Stimulated activated CD8-positive, alpha-beta memory T cell treated with anti-CD3 and anti-CD28 coated beads, Interleukin-2, amount 100 ng/mL, for 48 hours (primary cell): ENCODE measurements around the gene DCST1.
A peak's percentile ranks its signal among the peaks of the same experiment; 100 is the strongest.
"Not testable (repeated sequence)": the region's sequence is repeated elsewhere in the genome, so short reads cannot be mapped to it uniquely, and the experiment has no call there.

Experiments used
- DNase-seq, 2 donors: peaks; one replicate each; pipeline ENCODE4 v3.0.0-alpha.2; 2020; ENCODE audit warnings: low read depth in 2 of 2

DCST1 gene

DNA sequence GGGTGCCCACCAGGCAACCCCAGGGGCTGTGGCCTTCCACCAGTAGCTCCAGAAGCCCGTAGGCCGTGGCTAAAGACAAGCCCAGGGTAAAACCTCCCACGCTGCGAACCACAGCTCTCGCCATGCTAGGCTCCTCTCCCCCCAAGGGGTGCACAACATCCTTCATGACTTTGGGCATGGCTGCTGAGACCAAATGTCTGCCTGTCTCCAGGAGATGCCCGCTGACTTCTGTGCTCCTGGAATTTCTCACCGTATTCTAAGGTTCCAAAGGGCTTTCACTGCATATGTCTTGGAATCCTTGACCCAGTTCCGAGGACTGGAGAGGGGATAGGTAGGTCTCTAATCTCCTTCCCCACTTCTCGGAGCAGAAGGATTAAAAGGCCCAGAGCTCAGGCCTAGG, at the start of gene DCST1, which contains the start of gene DCST2:
TSS of gene DCST1 (plus strand) at position 301 of the 400 bp plus-strand sequence. CDS start 213 bp downstream, outside the sequence.
TSS of gene DCST2 (minus strand) at position 258 of the 400 bp plus-strand sequence. CDS start at position 178, 80 bp downstream.
- DNase-seq, result no peak

DNA sequence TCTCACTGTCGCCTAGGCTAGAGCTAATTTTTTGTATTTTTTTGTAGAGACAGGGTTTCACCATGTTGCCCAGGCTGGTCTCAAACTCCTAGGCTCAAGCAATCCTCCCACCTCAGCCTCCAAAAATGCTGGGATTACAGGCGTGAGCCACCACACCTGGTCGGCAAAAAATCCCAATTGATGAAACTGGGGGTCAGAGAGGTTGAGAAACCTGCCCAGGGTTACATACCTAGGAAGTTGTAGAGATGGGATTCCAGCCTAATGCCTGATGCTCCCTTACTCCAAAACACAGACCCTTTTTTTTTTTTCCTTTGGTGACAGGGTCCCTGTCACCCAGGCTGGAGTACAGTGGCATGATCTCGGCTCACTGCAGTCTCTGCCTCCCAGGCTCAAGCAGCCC, 46.9 kb upstream of the DCST1 start:
- DNase-seq, result not testable (repeated sequence)

DNA sequence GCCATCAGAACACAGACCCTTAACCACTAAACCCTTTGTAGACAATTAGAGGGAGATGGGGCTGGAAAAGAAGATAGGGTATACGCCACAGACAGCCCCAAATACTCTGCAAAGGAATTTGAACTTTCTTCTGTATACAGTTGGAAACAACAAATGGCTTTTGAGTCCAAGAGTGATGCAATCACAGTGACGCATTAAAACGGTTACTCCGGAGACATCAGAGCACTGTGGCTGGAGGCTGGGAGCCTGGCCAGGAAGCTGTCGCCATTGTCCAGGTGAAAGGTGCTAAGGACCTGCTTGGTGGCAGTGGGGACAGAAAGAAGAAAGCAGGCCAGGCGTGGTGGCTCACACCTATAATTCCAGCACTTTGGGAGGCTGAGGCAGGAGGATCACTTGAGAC, 46.3 kb upstream of the DCST1 start:
- no peak for DNase-seq

DNA sequence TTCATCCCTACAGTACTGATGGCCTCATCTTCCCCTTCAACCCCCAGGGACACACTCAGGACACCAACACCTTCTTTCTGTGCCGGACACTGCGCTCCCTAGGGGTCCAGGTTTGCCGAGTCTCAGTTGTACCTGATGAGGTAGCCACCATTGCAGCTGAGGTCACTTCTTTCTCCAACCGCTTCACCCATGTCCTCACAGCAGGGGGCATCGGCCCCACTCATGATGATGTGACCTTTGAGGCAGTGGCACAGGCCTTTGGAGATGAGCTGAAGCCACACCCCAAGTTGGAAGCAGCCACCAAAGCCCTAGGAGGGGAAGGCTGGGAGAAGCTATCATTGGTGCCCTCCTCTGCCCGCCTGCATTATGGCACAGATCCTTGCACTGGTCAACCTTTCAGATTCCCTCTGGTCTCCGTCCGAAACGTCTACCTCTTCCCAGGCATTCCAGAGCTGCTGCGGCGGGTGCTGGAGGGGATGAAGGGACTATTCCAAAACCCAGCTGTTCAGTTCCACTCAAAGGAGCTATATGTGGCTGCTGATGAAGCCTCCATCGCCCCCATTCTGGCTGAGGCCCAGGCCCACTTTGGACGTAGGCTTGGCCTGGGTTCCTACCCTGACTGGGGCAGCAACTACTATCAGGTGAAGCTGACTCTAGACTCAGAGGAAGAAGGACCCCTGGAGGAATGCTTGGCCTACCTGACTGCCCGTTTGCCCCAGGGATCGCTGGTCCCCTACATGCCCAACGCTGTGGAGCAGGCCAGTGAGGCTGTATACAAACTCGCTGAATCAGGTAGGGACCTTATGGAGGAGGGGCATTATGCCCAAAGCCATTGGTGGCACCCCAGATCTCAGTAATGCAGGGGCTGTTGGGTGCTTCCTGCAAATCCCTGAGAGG, 45.3 kb upstream of the DCST1 start:
- no peak for DNase-seq

GRCh38 chr1:154989195-154989860, 44.3 kb upstream of the DCST1 start:
- DNase-seq, result no peak

DNA sequence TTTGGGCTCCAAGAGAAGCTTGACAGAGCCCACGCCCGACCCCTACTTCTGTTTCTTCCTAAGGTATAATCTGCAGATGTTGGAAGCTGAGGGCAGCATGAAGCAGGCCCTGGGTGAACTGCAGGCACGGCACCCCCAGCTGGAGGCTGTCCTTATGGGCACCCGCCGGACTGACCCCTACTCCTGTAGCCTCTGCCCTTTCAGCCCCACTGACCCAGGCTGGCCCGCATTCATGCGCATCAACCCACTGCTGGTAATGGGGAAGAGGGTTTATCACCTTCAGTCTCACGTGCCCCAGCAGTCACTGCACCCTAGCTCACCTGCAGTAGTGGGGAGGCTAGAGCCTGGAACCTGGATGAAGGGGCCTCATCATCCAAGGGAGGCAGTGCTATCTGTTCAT, 43.3 kb upstream of the DCST1 start:
- DNase-seq, result no peak

- DNase-seq, result no peak
These were observed 40.7 kb upstream of the DCST1 start for GRCh38 chr1:154992721-154993571.

DNA sequence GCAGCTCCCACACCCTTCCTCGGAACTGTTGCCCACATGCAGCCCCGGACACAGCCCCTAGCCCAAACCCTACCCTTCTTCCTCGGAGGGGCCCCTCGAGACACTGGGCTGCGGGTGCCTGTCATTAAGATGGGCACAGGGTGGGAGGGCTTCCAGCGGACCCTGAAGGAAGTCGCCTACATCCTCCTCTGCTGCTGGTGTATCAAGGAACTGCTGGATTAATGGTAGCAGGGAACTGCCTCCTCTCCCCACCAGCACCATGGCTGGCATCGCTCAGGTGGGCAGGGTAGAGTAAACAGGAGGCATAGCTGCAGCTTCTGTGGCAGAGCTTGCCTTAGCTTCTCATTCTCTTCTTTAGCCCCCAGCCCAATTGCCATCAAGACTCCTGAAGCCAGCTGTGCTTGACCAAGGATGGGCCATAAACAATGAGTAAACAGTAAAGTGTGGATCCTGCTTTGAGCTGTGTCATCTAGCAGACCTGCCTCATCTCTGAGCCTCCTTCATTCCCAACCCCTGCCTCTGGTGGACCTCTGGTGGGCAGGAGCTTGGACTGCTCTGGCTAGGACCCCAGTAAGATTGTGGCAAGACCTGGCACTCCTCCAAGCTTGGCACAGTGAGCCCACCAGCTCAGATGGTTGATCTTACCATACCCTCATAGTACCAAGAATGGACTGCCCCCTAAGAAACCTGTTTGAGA, 39.9 kb upstream of the DCST1 start, which contains the start of gene LENEP:
TSS of gene LENEP (plus strand) at position 15 of the 697 bp plus-strand sequence. CDS start at position 37, 22 bp downstream.
- DNase-seq, result no peak

DNA sequence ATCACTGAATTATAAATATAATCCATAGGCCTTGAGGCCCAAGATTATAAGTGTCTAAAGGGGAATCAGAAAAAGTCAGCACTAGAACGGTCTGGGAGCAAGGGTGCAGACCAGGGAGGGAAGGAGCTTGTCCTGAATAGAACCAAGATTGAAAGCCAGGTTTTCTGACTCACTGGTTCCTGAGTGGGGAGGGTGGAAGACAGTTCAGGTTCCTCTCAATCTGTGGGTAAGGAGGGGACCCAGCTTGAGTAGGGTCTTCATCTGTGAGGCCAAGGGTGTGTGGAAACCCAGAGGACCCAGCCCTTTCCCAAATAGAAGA, 39.4 kb upstream of the DCST1 start:
- DNase-seq, result no peak

GRCh38 chr1:154994591-154994990, 39.0 kb upstream of the DCST1 start:
- DNase-seq, result no peak

- DNase-seq, result not testable (repeated sequence)
These were observed 38.2 kb upstream of the DCST1 start for GRCh38 chr1:154995301-154995983.

DNA sequence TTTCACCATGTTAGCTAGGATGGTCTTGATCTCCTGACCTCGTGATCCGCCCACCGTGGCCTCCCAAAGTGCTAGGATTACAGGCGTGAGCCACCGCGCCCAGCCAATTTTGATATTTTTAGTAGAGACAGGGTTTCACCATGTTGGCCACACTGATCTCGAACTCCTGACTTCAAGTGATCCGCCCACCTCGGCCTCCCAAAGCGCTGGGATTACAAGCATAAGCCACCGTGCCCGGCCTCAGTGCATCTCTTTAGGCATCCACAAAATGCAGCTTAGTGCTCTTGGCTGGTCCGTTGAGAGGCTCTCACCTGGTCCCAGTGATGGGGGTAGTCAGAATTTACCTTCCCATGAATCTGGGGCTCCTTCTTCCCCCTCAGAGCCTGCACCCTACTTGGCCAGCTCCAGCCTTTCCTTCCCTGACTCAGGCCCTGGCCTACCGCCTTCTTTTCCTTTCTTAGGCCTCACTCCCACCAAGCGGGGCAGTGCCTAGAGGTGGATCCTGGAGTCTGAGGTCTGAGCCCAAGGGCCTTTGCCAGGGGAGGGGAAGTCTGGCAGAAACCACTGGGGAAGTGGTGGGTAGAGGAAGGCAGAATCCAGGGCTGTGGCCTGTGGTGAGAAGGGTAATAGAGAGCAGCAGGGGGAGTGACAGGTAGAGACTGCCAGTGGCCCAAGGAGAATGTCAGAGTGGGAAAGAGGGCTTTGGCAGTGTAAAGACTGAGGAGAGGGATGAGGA, 36.5 kb upstream of the DCST1 start:
- no peak for DNase-seq

DNA sequence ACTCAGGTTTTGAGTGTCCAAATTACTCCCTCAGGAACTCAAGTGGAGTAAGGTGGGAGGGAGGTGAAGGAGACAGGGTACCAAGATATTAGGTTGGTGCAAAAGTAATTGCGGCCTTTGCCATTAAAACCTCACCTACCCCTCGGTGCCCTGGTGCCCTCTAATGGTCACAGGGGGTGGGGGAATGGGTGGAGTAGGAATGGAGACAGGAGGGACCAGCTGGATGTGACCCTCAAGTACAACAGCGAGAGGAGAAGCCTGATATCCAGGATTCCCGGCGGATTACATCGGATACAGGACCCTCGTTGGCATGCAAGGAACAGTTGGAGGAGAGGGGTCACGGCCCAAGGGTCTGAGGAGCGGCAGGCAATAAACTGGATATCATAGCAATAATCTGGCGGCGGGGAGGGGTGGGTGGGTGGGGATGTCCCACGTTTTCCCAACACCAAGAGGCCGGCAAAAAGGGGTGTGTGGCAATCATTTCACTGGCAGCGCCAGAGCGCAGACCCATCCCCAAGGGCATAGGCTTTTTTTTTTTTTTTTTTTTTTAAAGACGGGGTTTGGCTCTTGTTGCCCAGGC, 35.3 kb upstream of the DCST1 start:
- no peak for DNase-seq

DNA sequence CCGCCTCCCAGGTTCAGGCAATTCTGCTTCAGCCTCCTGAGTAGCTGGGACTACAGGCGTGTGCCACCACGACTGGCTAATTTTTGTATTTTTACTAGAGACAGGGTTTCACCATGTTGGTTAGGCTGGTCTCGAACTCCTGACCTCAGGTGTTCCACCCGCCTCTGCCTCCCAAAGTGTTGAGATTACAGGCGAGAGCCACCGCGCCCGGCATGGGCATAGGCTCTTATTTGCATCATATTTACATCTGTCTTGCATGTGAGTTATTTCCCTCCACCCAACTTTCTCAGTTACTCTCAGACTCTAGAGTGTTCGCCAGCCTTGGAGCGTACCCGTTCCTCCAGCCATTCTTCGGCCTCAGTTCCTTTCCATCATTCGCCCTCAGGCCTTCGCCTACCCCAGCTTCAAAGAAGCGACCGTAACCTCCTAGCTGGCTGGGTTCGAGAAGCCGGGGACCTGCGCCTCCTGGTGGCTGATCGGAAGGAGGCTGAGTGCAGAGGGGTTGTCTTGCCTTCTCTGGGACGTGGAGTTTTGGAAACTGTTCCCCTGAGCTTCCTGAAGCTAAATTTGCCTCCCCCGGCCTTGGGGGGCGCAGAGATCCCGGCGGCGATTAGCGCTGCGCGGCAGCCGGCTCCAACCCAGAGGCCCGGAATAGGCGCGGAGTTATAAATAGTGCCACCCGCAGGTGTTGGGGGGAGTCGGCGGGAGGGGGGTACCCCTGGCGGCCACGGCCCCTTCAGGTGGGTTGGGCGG, 34.6 kb upstream of the DCST1 start:
- DNase-seq, result peak; percentile 72 to 81

DNA sequence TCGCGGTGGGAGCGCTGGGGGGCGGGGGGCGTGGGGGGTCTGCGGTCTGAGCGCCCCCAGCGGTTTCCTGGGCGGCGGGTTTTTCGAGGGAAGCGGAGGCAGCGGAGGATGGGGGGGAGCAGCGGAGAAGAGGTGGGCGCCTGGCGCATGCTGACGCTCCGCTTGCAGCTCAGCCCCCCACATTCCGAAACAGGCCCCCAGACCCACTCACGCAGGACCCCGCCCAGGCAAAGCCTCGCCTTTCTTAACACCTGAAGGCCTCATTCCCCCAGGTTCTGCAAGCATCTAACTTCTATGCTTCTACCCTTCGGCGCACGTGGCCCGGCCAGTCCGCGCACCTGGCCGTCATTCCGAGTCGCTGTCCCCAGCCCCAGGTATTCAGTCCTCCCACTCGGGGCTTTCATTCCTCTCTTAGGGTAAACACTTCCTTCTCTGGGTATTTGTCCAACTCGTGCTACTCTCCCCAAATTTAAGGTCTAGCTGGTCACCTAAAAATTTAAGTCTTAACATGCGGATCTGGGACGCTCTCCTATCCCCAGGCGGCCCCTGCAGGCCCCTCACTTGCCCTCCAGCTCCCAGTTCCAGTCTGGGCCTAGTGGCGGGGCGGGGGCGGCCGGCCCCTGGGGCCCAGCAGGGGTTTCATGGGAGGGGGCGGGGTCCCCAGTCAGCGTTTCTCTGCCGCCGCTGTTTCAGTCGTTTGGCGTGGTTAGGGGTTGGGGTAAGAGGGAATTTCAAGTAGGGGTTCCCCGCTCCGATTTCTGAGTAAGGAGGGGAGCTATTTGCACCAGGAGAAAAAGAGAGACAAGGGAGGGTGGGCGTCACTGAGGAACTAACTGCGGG, 33.8 kb upstream of the DCST1 start:
- peak; percentile 54 to 72 for DNase-seq

GRCh38 chr1:155000411-155000725, 33.3 kb upstream of the DCST1 start:
- no peak for DNase-seq

DNA sequence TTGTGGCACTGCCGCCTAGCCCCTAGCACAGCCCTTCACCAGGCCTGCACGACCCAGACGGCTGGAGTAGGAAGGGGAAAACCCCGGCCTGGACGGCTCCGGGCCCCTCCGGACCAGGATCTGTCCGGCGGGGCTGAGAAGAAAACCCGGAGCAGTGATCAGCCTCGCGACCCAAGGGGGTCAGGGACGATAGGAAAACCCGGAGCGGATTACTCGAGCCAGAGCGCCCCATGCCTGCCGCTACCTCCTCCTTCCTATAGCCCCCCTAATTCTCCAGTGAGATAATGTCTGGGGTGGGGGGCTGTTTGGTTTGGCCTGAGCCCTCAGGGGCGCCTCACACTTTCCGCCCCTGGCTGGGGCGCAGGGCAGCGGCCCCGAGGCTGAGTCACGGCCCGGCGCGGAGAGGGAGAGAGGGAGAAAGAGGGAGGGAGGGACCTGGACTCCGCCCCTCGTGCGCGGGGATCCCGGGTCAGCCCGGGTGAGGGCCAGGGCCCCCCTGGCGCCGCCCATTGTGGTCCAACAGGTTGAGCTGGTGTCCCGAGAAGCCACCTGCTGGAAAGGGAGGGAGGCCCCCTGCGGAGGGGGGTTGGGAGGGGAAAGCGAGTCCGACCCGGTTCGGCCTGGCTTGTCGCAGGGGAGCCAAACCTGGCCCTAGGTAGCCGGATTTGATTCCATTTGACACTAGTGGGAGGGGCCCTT, 32.7 kb upstream of the DCST1 start:
- DNase-seq, result peak; percentile 82

- no peak for DNase-seq
These were observed 32.3 kb upstream of the DCST1 start for GRCh38 chr1:155001425-155001674.
